K562 (cell line): ENCODE data around the gene CCDC28B.

Experiments
- ATF7 ChIP-seq: fragments of 450-650 bp; IDR thresholded peaks from 2 replicates; pipeline ENCODE4 v1.7.1; 2014; ENCODE audit warnings: mild to moderate bottlenecking, moderate library complexity
- BHLHE40 ChIP-seq: IDR thresholded peaks from 2 replicates; pipeline ENCODE4 v1.6.1; 2011; ENCODE audit warnings: low read length, improper control_type of control experiment
- EZH2 ChIP-seq: IDR thresholded peaks from 2 replicates; pipeline ENCODE4 v1.6.1; 2012; ENCODE audit warnings: low read depth, mild to moderate bottlenecking, inconsistent platforms, low read length, borderline replicate concordance
- JUND ChIP-seq, 2 experiments: IDR thresholded peaks; 2 replicates in 1 of 2; 3 replicates in 1 of 2; pipeline ENCODE4 v1.6.1; 2011; ENCODE audit warnings: borderline replicate concordance in 2 of 2, low read depth in 2 of 2, low read length in 2 of 2, improper control_type of control experiment in 1 of 2, missing biosample characterization in 1 of 2, missing genetic modification characterization in 1 of 2, missing genetic modification reagents in 1 of 2
- KDM1A ChIP-seq, 2 experiments: fragments of 450-650 bp; IDR thresholded peaks; 2 replicates each; pipeline ENCODE4 v1.6.1; 2016; ENCODE audit warnings: mild to moderate bottlenecking in 2 of 2
- POLR2A ChIP-seq: fragments of 450-650 bp; conservative IDR thresholded peaks from 2 replicates; pipeline ENCODE4 v1.6.1; 2016
- POLR2AphosphoS5 ChIP-seq: IDR thresholded peaks from 2 replicates; pipeline ENCODE4 v1.6.1; 2011; ENCODE audit warnings: mild to moderate bottlenecking, low read depth, low read length, moderate library complexity; ENCODE audit not compliant: control insufficient read depth, insufficient read depth
- PRPF4 ChIP-seq: fragments of 200-400 bp; formaldehyde crosslinking; IDR thresholded peaks from one replicate; pipeline ENCODE4 v1.6.1; 2017; ENCODE audit warnings: low read length, low read depth, mild to moderate bottlenecking; ENCODE audit not compliant: insufficient read depth, poor library complexity, severe bottlenecking
- SUPT5H ChIP-seq: fragments of 450-650 bp; IDR thresholded peaks from 2 replicates; pipeline ENCODE4 v1.6.1; 2016
- ZBTB1 ChIP-seq: sonication (generic); formaldehyde crosslinking; IDR thresholded peaks from 2 replicates; pipeline ENCODE4 v1.8.1; 2023; ENCODE audit warnings: missing genetic modification reagents, low read depth, mild to moderate bottlenecking, borderline replicate concordance
- TF ChIP-seq, protein P1 (sequence below), 3 experiments: IDR thresholded peaks in 2 of 3; conservative IDR thresholded peaks in 1 of 3; 2 replicates each; pipeline ENCODE4 v1.5.1; 2011 to 2012; ENCODE audit warnings: low read length in 3 of 3, mild to moderate bottlenecking in 3 of 3, control low read depth in 2 of 3, improper control_type of control experiment in 1 of 3, inconsistent platforms in 1 of 3, low read depth in 1 of 3, mixed read lengths in 1 of 3, moderate library complexity in 1 of 3; ENCODE audit not compliant: insufficient read depth in 2 of 3
- TF ChIP-seq, protein P2 (sequence below), 3 experiments: fragments of 200-800 bp in 1 of 3; fragments of 250-450 bp in 1 of 3; fragments of 450-650 bp in 1 of 3; sonication (Bioruptor Pico) in 1 of 3; sonication (Bioruptor generic) in 1 of 3; formaldehyde crosslinking in 1 of 3; IDR thresholded peaks; 2 replicates each; pipeline versions ENCODE4 v1.6.1 to v1.8.0; 2016 to 2022; ENCODE audit warnings: mild to moderate bottlenecking in 2 of 3, missing genetic modification characterization in 2 of 3, missing compliant biosample characterization in 1 of 3, moderate library complexity in 1 of 3

DNA sequence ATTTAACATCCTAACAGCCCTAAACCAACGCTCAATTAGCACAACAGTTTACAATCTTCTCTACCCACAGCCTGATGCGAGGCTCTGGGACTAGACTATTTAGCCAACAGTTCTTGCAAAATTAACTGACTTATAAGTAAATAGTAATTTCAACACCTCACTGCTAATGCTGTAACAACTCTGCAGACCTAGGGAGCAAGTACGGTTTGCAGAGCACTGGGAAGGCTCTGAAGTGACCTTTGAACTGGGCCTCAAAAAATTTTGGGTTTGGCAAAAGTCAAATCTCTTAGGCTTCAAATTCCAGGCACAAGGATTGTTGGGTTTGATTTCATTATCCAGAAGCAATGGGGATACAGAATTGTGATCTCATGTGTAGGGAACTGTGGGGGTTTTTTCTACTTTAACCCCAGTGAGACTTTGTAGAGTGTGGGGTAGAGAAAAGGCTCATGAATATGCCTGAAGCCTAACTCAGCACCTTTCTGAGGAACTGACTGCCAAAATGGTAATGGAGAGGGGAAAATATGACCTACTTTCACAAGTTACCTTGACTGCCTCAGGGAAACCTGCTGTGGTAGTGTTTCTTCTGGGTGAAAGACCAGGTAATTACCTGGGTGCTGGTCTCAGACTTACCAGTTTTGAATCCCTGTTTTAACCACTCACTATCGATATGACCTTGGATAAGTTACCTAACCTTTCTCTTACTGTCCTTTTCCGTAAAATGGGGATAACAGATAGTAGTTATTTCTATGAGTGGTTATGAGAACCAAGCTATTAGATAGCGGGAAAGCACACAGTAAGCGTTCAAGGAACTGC is 21.8 kb upstream of the CCDC28B start:
- TF ChIP-seq BHLHE40 (no peak), ZBTB1 (CRISPR knock-in tag) (no peak), POLR2AphosphoS5 (no peak), POLR2A (no peak), EZH2 (no peak), JUND (IDR thresholded peaks at IDR 0.05; ENCODE audit: borderline replicate concordance, low read depth, low read length) (no peak), JUND (tag; IDR thresholded peaks at IDR 0.05; ENCODE audit: borderline replicate concordance, low read depth, low read length) (no peak), PRPF4 (no peak), SUPT5H (no peak), ATF7 (no peak), KDM1A (IDR thresholded peaks at IDR 0.05) (no peak)
- TF ChIP-seq, protein P1, sequence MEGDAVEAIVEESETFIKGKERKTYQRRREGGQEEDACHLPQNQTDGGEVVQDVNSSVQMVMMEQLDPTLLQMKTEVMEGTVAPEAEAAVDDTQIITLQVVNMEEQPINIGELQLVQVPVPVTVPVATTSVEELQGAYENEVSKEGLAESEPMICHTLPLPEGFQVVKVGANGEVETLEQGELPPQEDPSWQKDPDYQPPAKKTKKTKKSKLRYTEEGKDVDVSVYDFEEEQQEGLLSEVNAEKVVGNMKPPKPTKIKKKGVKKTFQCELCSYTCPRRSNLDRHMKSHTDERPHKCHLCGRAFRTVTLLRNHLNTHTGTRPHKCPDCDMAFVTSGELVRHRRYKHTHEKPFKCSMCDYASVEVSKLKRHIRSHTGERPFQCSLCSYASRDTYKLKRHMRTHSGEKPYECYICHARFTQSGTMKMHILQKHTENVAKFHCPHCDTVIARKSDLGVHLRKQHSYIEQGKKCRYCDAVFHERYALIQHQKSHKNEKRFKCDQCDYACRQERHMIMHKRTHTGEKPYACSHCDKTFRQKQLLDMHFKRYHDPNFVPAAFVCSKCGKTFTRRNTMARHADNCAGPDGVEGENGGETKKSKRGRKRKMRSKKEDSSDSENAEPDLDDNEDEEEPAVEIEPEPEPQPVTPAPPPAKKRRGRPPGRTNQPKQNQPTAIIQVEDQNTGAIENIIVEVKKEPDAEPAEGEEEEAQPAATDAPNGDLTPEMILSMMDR (IDR thresholded peaks at IDR 0.05 in 2 of 3, conservative IDR thresholded peaks at IDR 0.05 in 1 of 3; ENCODE audit: insufficient read depth in 2 of 3, low read depth in 1 of 3, low read length in 3 of 3), result no peak
- TF ChIP-seq, protein P2, sequence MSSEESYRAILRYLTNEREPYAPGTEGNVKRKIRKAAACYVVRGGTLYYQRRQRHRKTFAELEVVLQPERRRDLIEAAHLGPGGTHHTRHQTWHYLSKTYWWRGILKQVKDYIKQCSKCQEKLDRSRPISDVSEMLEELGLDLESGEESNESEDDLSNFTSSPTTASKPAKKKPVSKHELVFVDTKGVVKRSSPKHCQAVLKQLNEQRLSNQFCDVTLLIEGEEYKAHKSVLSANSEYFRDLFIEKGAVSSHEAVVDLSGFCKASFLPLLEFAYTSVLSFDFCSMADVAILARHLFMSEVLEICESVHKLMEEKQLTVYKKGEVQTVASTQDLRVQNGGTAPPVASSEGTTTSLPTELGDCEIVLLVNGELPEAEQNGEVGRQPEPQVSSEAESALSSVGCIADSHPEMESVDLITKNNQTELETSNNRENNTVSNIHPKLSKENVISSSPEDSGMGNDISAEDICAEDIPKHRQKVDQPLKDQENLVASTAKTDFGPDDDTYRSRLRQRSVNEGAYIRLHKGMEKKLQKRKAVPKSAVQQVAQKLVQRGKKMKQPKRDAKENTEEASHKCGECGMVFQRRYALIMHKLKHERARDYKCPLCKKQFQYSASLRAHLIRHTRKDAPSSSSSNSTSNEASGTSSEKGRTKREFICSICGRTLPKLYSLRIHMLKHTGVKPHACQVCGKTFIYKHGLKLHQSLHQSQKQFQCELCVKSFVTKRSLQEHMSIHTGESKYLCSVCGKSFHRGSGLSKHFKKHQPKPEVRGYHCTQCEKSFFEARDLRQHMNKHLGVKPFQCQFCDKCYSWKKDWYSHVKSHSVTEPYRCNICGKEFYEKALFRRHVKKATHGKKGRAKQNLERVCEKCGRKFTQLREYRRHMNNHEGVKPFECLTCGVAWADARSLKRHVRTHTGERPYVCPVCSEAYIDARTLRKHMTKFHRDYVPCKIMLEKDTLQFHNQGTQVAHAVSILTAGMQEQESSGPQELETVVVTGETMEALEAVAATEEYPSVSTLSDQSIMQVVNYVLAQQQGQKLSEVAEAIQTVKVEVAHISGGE (CRISPR knock-in tag; IDR thresholded peaks at IDR 0.05), result no peak
